Stimulated activated CD4-positive, alpha-beta T cell treated with anti-CD3 and anti-CD28 coated beads, Interleukin-1b, Interleukin-23, amount 100 ng/mL, for 1 hour (primary cell): ENCODE data around the gene ADARB2.

Experiments
- DNase-seq, 2 donors: peaks; one replicate each; pipeline ENCODE4 v3.0.0-alpha.2; 2020; ENCODE audit warnings: low read depth in 2 of 2

The ADARB2 gene

DNA sequence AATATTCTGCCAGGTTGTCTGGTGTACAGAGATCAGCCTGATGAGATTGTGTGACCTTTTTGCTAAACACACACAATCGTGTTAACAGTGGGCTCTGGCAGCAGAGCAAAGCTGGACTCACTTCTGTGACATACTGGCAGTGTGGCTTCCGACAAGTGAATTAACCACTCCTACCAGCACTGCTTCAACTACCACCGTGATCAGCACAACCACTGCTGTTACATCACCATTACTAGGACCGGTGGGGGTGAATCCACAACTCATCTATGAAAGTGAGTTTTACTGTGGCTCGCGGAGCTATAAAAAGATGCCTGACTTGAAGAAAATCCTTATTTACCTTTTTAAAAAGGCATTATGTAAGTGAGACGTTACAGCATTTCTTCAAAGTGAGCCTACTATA is 545.6 kb downstream of the ADARB2 start:
- DNase-seq: no peak

DNA sequence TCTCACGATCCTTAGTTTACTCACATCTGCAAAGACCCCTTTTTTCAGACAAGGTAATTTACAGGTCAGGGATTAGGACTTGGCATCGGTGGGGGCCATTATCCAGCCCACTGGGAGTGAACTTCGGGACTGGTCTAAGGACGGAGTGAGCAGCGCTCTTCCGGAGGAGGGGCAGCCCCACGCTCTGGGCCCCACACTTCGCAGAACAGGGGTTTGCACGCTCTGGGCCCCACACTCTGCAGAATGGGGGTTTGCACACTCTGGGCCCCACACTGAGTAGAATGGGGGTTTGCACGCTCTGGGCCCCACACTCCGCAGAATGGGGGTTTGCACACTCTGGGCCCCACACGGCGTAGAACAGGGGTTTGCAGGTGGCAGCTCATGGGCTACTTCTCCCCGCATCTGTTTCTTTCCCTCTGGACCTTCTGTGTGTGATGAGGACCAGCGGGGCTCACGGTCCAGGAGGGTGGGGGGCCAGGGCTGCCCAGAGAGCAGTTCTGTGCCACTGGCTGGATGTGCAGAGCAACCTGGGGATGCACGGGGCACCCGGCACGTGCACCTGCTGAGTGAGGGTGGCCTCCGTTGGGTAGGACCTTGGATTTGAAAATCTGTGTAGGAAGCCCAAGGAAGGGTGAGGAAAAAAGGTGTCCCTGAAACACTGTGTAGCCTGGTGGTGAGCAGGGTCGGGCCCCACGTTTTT is 546.4 kb downstream of the ADARB2 start:
- DNase-seq: no peak

DNA sequence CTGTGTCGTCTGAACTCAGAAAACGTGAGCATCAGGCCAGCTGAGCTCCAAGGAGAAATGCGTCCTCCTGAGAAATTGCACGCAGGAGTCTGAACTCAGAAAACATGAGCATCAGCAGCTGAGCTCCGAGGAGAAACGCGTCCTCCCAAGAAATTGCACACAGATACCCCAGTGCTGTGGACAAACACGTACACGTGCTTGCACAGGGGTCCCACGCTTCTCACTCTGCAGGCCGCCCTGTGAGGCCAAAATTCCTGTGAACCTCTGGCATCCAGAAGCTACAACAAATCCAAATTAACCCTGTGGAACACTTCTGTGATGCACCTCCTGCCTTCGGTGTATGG is 547.3 kb downstream of the ADARB2 start:
- no peak for DNase-seq

DNA sequence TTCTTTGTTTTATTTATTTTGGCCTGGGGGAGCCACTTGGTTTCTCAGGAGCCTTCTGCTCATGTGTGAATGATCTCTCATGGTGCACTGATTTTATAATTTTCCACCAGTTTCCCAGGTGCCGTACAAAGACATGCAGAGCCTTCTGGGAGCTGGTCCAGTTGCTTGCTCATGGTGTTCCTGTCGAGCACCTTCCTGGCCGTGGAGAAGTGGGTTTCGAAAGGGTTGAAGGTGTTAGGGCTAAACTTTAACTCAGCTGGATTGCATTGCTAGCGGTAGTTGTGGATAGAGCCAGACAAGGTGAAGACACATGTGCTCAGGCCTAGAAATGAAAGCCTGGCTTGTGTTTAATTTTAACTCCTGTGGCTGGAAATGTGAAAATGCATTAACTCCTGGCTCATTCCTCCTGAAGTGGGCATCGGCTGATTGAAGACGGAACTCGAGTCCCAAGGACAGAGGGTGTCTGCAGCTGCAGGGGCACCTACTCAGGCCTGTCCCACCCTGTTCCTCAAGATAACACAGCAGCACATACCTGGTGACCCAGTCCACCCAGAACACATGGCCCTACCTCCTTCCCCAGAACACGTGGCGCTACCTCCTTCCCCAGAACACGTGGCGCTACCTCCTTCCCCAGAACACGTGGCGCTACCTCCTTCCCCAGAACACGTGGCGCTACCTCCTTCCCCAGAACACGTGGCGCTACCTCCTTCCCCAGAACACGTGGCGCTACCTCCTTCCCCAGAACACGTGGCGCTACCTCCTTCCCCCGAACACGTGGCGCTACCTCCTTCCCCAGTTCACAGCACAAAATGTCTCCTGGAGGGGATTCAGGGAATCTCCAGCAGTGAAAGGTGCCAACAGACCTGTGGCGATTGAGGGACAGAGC is 547.9 kb downstream of the ADARB2 start:
- DNase-seq: no peak

DNA sequence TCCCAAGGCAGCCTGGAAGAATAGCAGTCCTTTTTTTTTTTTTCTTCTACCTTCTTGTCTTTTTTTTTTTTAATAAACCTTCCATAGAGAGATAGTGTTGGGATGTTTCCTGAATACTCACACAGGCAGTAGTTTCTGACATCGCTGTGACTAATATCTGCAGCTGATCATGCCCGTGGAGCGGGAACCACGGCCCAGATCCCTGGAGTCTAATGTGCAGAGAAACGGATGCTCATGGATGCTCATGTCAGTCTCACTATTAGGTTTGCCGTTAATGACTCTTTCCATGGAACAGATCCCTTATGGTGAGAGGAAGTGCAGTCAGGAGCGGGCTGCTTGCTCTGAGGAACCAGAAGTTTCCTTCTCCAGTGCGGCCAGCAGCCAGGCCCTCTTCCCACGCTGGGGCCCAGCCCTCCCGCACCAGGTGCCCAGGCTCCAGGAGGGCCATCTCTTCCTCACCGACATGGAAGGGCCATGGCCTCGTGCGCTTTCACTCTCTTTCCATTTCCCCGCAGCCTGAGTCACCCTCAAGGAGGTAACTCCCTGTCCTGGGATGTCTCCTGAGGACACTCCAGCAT is 548.7 kb downstream of the ADARB2 start:
- DNase-seq: no peak

DNA sequence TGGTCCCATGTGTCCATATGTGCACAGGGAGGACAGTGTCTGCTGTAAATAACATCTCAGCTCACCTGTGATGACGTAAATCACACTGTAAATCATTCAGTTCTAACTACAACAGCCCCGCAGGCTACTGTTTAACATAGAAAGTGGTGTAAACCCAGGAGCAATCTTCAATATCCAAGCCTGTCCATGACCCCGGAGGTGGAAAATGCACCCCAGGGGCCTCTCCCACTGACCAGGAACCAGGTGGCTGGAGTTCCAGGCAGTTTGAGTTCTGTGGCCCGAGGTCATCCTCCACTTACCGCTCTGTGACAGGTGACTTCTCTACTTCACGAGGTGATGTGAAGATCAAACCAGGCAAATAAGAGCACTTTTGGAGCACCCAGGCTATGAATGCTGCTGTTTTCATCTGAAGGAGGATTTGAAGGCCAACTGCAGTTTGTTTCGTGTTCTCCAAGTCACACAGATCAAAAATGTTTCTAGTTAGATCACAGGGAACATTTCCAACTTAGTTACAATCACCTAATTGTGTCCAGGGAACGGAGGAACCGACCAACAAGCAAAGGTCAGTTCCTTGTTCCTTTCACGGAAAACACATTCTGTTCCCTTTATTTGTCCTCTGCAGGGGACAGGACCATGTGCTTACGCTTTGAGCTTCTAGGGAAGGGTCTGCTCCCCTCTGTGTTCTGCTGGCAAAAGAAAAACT is 549.3 kb downstream of the ADARB2 start:
- no peak for DNase-seq

DNA sequence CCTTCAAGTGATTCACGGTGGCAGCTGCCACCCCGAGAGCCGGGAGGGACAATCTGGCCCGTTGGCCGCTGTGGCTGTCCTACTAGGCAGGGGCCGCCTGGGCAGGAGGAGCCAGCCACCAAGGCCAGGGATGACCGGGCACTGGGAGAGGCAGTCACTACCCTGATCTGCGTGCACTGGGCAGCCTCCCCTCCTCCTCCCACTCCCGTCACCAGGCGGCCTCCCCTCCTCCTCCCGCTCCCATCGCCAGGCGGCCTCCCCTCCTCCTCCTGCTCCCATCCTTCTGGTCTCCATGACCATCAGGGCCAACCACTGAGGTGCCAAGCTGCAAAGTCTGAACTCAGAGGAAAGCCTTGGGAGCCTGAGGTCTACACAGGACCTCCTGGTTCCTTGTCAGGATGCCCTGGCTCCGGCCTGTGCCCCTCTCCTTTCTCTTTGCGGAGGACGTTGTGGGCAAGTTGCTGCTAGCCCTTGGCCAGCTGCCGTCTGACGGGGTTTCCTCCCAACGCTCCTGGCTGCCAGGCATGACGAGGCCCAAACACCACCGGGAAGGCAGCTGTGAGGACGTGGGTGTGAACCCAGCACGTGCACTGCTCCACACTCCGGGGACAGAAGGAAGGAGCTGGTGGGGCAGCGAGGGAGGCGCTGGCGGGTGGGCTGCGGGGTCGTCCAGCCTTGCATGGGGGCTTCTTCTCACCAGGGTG is 550.0 kb downstream of the ADARB2 start:
- DNase-seq: no peak

DNA sequence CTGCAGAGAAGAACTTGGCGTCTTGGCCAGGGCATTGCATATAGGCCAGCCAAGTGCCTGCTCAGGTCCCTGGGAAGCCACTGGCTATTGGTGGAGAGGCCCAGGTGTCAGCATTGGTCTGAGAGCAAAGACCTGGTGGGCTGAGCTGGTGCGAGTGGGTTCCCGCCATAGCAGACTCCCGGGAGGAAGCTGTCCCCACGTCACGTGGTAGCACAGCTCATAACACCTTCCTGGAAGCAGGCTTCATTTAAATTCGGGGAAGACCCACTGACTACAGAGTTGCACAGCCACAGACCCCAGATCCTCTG is 550.7 kb downstream of the ADARB2 start:
- DNase-seq: no peak

DNA sequence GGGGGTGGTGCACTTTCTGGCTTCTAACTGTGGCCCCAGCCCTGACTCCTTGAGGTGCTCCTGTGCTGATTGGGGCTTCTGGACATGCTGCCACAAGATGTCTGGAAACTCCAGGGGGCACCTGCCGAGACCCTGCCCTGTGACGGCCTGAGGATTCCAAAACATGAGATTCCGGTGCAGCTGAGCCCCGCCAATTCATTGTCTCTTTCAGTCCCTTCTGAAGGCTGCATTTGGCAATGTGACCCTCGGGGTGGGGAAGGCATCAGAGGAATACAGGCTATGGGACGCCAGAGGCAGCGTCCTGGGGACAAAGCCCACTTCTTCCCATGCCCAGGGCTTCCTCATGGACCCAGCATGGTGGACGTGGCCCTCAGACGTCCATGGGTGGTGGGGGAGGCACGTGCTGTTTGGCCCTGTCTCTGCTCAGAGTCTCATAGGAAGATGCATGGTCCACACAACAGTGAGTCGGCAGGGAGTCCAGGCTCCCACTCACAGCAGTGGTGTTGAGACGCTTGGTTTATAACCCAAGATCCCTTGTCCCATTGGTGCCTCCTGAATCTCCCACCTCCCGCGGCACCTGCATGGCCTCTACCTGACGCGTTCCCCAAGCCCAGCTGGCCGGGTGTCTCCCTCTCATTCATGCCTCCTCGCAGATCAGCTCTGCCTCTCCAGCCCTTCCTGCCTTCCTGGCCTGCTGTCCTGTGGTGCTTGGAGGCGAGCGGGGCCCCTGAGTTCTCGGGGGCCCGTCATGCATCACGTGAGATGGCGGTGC is 551.2 kb downstream of the ADARB2 start:
- no peak for DNase-seq

DNA sequence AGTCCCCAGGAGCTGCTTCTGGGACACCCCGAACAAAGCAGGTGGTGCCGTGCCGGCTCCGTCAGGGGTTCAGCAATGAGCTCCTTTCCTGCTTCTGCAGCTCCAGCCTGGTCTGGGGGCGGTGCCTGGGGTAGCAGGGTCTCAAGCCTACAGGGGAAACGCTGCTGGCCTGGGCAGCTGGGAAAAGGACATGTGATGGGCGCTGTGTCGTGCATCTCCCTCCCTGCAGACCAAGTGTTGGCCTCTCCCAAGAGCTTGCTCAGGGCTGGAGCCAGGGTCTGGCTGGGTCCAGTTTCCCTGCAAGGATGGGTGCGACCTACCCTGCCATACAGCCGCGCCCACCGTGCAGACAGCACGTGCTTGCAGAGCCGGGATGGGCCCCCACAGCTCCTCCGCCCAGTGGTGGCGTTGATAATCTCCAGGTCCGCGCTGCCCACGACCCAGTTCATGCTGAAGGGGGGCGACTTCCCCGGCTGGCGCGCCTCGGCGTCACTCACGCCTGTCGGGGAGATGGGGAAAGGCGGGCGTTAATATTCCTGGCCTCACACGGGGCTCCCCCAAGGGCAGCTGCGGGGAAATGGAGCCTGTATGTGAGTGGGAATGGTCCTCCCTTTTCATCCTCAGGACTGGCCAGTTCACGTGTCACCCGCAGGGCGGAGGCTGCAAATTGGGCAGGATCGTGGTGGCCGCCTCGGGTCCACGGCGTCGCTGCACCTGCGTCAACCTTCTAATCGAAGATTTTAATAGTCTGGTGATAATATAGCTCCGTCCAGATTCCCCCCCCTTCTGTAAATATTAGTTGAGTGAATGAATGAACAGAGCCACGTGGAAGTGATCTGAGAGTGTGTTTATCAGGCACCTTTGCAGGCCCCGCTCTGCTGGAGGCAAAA is 552.5 kb downstream of the ADARB2 start:
- DNase-seq: no peak

DNA sequence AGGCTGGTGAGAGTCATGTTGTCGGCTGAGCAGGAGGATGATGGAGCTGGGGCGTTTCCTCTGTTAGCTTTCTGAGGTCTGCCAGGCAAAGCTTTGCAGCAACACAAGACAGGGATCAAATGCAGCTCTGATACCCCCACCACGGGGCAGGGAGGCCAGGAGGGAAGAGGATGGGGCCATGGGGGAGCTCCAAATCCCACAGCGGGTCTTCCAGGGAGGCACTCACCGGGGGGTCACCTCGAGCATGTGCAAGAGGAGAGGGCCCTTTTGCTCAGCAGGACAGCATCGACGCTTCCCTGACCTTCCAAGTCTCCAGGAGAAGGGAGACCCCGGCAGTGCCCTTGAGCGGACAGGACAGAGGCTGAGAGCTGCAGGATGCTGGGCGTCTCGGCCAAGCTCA is 553.6 kb downstream of the ADARB2 start:
- DNase-seq: no peak

DNA sequence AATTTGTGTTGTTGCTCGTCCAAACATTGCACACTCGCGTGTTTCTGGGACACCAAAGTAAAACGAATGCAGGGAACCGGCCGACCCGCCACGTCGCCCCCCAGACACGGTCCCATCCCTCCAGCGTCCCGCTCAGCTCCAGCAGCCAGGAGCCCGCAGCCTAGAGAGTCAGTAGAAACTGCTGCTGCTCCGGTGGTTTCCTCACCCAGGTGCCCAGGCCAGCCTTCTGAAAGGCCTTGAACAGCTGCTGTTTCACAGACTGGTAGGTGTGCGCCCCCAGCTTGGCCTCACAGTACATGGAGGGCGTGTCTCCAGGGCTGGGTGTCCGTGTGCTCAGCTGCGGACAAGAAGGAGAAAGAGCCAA is 554.3 kb downstream of the ADARB2 start:
- DNase-seq: no peak

DNA sequence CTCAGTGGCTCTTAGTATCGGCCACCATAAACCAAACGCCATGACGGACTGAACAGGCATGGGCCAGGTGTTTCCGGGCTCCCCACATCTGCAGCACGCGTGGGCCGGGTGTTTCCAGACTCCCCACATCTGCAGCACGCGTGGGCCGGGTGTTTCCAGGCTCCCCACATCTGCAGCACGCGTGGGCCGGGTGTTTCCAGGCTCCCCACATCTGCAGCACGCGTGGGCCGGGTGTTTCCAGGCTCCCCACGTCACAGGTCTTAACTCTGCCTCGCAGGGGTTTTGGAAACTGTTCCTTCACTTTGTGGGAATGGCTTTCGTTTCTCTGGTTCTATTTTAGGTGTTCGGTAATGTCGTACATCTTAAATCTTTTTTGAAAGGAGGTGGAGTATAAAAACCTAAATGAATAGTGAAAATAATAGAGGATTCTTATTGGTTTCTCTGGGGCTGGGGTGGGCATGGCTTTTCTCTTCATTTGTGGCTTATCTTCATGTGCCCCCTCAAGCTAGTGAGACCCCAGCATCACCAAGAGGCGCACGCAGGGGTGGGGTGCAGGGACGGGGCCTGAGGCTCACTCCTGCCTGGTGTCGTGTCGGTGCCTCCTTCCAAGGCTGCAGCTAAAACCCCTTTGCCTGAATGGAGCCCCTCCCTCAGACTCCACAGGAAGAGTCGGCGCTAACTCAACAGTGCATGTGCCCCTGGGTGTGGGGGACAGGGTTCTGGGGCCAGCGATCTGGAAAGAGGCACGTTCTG is 554.9 kb downstream of the ADARB2 start:
- no peak for DNase-seq

DNA sequence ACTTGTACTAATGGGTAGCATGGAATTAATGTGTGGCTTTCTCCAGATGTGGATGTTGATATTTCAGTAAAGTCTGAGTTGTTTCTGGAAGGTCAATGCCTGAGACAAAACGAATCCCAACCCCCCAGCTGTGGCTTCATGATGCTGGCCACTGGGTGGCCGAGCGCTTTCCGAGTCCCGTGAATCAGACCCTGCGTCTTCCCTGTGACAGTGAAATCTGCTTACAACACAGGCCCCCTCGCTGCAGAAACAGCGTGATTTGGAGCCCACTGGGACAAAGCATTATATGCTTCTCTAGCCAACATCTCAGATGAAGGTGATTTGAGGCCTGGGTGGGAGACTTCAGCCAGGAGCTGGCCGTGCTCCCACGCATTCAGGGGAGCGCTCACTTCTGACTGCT is 556.5 kb downstream of the ADARB2 start:
- DNase-seq: no peak

DNA sequence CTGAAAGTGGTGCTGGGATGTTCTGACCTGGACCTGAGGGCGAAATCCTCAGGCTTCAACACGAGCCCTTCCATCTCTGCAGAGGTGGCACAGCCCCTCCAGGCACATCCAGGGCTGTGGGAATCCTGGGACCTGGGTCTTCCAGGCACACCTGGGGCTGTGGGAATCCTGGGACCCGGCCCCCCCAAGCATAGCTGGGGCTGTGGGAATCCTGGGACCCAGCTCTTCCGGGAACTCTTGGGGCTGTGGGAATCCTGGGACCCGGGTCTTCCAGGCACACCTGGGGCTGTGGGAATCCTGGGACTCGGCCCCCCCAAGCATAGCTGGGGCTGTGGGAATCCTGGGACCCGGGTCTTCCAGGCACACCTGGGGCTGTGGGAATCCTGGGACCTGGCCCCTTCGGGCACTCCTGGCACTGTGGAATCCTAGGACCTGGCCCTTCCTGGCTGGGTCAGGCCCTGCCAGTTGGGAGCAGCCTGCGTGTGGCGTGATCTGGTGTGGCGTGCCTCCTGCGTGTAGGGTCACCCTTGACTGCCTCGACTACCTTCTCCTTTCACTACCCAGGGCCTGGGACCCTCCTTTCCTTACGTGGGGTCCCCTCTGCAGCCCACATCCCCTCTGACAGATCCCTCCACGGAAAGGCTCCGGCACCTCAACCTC is 557.1 kb downstream of the ADARB2 start:
- DNase-seq: no peak

DNA sequence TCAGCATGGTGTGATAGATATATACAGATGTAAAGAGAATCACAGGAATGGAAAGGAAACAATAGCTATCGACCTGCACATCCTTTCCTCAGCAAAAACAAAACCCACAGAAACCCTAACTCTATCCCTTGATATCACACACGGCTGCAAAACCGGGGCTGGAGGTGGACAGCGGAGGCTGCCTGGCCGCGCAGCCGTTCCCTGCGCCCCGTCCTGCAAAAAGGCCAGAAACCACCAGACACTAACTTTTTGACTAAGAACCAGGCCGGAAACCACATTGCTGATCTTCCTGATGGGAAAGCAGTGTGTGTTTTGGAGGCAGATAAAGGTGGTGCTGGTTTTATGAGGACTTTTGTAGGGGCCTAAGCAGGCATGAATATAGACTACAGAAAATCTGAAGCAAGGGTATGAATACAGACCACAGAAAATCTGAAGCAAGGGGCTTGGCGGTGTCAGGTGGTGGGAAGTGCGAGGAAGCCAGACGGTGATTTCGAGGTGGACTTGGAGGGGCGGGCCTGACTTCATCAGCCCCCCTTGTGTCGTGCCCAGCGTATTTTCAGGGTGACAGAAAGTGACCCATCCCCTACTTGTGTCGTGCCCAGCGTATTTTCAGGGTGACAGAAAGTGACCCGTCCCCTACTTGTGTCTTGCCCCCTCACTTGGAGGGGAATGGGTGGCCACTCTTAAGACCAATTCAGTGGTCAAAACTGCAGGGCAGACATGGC is 557.8 kb downstream of the ADARB2 start:
- DNase-seq: no peak

DNA sequence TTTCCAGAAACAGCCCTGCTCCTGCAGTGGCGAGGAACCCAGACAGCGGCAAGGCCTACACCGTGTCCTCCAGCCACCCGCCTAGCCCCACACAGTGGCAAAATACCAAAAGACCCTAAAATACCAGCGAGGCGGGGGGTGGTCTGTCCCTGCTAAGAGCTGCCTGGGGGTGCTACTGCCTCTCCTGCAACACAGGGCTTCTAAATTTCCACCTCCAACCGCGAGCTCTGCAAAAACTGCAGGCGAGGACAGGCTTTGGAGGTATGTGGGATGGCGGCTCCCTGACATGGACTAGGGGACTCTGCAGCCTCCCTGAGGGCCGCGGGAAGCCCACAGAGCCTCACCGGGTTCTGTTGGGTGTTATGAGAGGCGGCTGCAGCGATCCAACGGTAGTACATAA is 558.8 kb downstream of the ADARB2 start:
- DNase-seq: no peak

DNA sequence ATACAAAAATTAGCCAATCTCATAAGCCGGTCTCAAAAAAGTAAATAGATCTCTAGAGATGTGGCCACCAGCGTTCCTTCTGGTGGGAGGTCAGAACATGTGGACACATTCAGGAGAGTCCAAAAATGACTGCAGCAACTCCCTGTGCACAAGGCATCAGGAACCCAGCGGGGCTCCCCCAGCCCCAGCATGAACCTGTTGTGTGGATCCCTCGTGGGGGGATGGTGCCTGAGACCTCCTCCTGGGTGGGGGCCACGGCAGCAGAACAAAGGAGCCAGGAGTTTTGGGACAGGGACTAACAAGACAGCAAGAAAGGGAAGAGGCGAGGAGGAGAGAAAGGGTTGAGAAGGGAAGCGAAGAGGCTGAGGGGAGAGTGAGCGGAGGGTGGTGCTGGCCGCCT is 559.4 kb downstream of the ADARB2 start:
- DNase-seq: no peak
